GM08714 (cell line): Measurements from ENCODE around the gene DAAM1.

Experiments used
- H3K4me3 ChIP-seq: fragments of 200-500 bp; sonication (Bioruptor generic); 2 replicates; pipeline ENCODE4 v1.5.1; 2014; ENCODE audit warnings: mild to moderate bottlenecking, low read length, inconsistent platforms
- ZNF274 ChIP-seq: IDR thresholded peaks from 2 replicates; pipeline ENCODE4 v1.6.1; 2012; ENCODE audit warnings: mild to moderate bottlenecking, low read depth, low read length

The DAAM1 gene

GRCh38 chr14:59221568-59221967 lies 33.1 kb downstream of the DAAM1 start:
- no peak for TF ChIP-seq ZNF274
- H3K4me3 ChIP-seq, result no peak overlapping the region

- no peak overlapping the region for H3K4me3 ChIP-seq
- TF ChIP-seq ZNF274, result no peak
Measured at GRCh38 chr14:59224341-59224740, 35.9 kb downstream of the DAAM1 start.

GRCh38 chr14:59225281-59225680 lies 36.8 kb downstream of the DAAM1 start:
- TF ChIP-seq ZNF274, result no peak
- H3K4me3 ChIP-seq, result no peak overlapping the region

- no peak overlapping the region for H3K4me3 ChIP-seq
- TF ChIP-seq ZNF274, result no peak
Measured at GRCh38 chr14:59228421-59228820, 40.0 kb downstream of the DAAM1 start.

GRCh38 chr14:59229653-59230406 lies 41.4 kb downstream of the DAAM1 start:
- no peak for TF ChIP-seq ZNF274
- no peak overlapping the region for H3K4me3 ChIP-seq

- no peak overlapping the region for H3K4me3 ChIP-seq
- no peak for TF ChIP-seq ZNF274
Measured at GRCh38 chr14:59236195-59236594, 47.7 kb downstream of the DAAM1 start.

GRCh38 chr14:59238216-59238615 lies 49.7 kb downstream of the DAAM1 start:
- no peak for TF ChIP-seq ZNF274
- no peak overlapping the region for H3K4me3 ChIP-seq

GRCh38 chr14:59239022-59239421 lies 50.6 kb downstream of the DAAM1 start:
- no peak overlapping the region for H3K4me3 ChIP-seq
- no peak for TF ChIP-seq ZNF274

- no peak overlapping the region for H3K4me3 ChIP-seq
- TF ChIP-seq ZNF274, result no peak
Measured at GRCh38 chr14:59240356-59240755, 51.9 kb downstream of the DAAM1 start.

GRCh38 chr14:59241121-59241520 lies 52.7 kb downstream of the DAAM1 start:
- TF ChIP-seq ZNF274, result no peak
- H3K4me3 ChIP-seq, result no peak overlapping the region

GRCh38 chr14:59243174-59243573 lies 54.7 kb downstream of the DAAM1 start:
- no peak for TF ChIP-seq ZNF274
- H3K4me3 ChIP-seq, result no peak overlapping the region

GRCh38 chr14:59244581-59244980 lies 56.1 kb downstream of the DAAM1 start:
- no peak for TF ChIP-seq ZNF274

GRCh38 chr14:59245809-59246295 lies 57.4 kb downstream of the DAAM1 start:
- H3K4me3 ChIP-seq, result no peak overlapping the region; the same call in 1 of the 2 replicates

More at GRCh38 chr14:59244581-59244980, 56.1 kb downstream of the DAAM1 start:
- H3K4me3 ChIP-seq, result no peak overlapping the region

GRCh38 chr14:59246566-59246965 lies 58.1 kb downstream of the DAAM1 start:
- no peak for TF ChIP-seq ZNF274

More at GRCh38 chr14:59245809-59246295, 57.4 kb downstream of the DAAM1 start:
- no peak for TF ChIP-seq ZNF274

GRCh38 chr14:59247801-59248584 lies 59.5 kb downstream of the DAAM1 start:
- no peak for TF ChIP-seq ZNF274
- no peak overlapping the region for H3K4me3 ChIP-seq

More at GRCh38 chr14:59246566-59246965, 58.1 kb downstream of the DAAM1 start:
- no peak overlapping the region; the same call in 1 of the 2 replicates for H3K4me3 ChIP-seq
